Testis (tissue), 2 donors: ENCODE results near the gene TSC22D1.

Experiments used
- POLR2A ChIP-seq: fragments of 450-650 bp; IDR thresholded peaks from one replicate; pipeline ENCODE4 v1.6.1; 2017; ENCODE audit warnings: antibody characterized with exemption, mild to moderate bottlenecking, moderate library complexity
- TF ChIP-seq, protein P1 (sequence below), 3 experiments: fragments of 450-650 bp in 2 of 3; fragments of 200-600 bp in 1 of 3; sonication (generic) in 1 of 3; IDR thresholded peaks; one replicate each; pipeline ENCODE4 v1.5.1; 2016 to 2019; ENCODE audit warnings: antibody characterized with exemption in 3 of 3, mild to moderate bottlenecking in 2 of 3, moderate library complexity in 1 of 3

DNA sequence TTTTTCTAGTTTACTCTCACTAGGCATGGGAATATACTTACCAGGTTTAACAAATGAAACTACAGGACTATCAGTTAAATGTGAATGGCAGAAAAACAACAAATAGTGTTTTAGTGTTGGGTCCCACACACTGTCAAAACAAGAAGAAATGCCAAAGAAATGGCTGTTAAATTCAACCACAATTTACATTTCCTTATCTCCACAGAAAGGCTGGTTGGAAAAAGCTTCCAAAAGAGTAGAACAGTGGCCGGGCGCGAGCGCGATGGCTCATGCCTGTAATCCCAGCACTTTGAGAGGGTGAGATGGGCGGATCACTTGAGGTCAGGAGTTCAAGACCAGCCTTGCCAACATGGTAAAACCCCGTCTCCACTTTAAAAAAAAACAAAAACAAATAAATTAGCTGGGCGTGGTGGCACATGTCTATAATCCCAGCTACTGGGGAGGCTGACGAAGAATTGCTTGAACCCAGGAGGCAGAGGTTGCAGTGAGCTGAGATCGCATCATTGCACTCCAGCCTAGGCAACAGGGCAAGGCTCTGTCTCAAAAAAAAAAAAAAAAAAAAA lies 136.0 kb downstream of the TSC22D1 start:
- TF ChIP-seq, protein P1, sequence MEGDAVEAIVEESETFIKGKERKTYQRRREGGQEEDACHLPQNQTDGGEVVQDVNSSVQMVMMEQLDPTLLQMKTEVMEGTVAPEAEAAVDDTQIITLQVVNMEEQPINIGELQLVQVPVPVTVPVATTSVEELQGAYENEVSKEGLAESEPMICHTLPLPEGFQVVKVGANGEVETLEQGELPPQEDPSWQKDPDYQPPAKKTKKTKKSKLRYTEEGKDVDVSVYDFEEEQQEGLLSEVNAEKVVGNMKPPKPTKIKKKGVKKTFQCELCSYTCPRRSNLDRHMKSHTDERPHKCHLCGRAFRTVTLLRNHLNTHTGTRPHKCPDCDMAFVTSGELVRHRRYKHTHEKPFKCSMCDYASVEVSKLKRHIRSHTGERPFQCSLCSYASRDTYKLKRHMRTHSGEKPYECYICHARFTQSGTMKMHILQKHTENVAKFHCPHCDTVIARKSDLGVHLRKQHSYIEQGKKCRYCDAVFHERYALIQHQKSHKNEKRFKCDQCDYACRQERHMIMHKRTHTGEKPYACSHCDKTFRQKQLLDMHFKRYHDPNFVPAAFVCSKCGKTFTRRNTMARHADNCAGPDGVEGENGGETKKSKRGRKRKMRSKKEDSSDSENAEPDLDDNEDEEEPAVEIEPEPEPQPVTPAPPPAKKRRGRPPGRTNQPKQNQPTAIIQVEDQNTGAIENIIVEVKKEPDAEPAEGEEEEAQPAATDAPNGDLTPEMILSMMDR (IDR thresholded peaks at IDR 0.05) = no peak
- no peak for TF ChIP-seq POLR2A
